GM18499 (cell line): ENCODE results near the gene ZNF70.

Experiments used
- ATAC-seq: cut with Tn5 transposase; IDR thresholded peaks from one replicate; pipeline ENCODE4 v1.9.1; 2021; ENCODE audit warnings: moderate number of reproducible peaks; ENCODE audit not compliant: insufficient read depth, unreplicated experiment

Gene ZNF70

DNA sequence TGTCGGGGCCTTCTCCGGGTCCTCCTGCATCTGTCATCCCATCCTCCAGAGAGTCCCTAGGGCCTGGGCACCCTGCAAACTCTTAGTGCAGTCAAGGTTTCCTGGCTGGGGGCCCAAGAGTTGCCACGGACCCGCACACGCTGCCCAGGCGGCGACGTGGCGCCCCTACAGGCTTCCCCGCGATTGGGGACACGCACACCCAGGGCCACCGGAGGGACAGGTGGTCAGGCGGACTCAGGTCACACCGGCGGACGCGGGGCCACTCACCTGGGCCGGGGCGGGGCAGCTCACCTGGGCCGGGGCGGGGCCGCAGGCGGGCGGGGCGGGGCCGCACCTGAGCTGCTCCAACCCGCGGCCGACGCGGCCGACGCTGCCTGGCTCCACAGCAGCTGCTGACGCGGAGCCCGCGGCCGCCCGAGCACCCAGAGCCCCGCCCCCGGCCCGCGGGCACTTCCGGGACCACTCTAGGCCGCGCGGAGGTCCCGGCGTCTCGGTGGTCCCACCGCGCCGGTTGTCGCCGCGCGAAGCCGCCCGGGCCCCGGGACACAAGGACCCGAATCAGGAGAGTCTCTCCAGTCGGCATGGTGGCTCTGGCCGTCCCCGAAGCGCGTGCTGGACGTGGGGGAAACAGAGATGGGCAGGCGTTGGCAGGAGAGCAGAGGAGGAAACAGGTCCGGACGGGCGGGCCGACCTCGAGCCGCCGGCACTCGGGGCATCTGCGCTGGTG, at the start of gene ZNF70:
Gene ZNF70, minus strand, starts transcription at position 399 of the 727 bp plus-strand sequence. CDS start 5,972 bp downstream, outside the sequence.
- no peak for ATAC-seq

DNA sequence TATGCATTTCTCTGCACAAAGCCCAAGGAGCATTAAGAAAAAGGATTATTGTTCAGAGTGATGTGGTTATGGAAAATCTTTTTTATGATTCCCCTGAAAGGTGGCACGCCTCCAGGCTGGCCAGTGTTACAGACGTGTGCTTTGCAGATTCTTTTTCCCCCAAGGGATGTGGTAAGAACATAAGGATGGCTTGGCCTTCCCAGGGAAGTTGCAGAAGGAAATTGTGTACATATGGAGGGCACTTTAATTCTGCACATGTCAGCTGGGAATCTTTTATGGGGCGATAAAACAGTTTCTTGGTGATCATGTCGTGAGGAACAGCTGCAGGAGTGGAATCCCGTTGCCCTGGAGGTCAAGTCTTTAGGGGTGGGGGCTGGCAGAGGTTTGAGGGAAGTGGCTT, 45.5 kb upstream of the ZNF70 start:
- no peak for ATAC-seq

DNA sequence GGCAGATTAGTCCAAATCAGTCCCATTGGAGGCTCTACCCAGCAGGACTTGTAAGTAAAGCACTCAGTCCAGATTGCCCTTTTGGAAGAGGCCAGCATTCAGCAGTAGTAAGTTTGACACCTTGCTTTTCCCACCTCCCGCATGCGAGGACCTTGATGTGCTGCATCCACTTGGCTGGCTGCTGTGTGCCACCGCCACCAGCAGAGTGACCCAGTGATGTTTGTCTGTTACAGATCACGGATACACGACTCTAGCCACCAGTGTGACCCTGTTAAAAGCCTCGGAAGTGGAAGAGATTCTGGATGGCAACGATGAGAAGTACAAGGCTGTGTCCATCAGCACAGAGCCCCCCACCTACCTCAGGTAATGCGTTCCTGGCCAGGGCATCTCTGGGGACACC, 42.4 kb upstream of the ZNF70 start:
- no peak for ATAC-seq

DNA sequence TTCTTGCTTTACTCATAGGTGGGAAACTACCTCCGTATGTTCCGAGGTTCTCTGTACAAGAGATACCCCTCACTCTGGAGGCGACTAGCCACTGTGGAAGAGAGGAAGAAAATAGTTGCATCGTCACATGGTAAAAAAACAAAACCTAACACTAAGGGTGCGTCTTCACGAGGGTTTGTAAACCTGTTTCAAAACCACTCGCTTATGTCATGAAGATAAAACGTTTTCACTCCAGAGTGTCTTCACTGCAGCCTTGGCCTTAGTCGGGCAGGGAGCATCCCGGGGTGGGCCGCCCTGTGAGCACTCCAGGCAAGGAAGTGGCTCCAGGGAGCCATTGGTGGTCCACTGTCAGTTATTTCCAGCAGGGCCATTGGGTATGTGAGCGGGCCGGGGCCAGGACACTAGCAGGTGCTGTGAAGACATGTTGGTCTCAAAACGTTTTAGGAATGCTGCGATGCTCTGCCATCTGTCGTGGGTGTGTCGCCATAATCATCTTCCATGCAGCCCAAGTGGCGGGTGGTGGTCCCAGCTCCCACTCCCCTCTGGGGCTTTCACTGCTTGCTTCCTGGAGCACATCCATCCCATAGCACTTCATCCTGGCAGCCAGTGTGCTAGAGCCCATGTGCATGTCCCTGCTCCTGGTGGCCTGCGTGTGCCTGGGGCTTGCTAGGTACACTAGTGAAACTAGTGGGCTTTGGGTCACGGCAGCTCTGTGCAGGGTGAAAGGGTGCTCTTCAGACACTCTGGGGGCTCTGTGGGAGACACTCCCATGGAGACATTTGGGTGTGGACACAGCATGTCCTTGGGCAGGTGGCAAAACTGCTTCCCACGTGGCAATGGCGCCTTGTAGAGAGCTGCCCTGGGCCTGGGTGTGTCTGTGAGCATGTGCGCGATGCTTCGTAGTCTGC, 41.1 kb upstream of the ZNF70 start:
- no peak for ATAC-seq

DNA sequence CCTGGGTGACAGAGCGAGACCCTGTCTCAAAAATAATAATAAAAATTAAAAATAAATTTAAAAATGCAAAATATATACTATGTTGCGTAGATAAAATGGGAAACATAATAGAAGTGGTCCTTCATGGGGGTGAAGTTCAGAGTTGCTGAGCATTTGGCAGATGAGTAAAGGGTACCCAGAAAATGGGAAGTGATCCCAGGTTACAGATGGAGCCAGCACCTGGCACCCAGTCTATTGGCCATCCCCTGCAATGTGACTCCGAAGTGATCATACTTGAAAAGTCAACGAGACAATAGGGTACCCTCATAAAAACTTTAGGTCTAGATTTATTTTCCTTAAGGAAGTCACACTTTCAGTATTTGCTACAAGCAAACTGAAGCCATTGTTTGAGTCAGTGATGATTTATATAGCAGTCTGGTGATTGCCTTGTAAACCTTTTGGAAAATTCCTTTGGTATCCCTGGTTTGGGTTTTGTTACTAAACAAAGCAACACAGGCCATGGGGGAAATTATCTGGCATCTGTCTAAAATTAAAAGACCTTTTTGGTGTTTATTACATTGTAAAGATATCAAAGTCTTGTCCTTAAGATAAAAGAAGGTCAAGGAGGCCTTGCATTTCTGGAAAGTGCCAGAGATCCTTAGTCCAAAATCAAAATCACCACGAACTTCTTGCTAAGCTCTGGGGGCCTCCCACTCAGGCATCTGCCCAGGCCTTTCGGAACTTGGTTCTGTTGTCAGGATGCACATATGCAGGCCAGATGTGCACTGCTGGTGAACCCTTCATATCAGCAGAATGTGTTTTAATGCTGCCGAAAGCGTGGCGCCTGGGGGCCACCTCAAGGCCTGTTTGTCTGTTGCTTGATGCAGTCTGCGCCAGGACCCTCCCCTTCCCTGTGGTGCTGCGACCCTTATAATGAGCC, 40.2 kb upstream of the ZNF70 start:
- no peak for ATAC-seq

DNA sequence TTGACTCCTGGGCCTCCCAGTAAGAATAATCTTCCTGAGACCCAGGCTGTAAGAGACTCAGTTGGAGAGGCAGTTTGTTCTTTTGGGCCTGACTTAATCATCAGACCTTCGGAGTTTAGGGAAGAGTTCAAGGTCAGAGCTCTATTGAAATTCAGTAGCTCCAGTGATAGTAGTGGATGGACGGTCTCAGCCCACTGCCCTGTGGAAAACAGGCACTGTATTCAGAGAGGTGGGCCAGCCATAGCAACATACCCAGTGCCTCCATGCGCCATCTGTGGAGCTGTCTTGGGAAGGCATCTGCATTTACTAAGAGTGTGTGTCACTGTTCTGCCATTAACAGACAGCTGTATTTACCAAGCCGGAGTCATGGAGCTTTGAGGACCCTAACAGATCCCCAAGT, 38.7 kb upstream of the ZNF70 start:
- no peak for ATAC-seq

DNA sequence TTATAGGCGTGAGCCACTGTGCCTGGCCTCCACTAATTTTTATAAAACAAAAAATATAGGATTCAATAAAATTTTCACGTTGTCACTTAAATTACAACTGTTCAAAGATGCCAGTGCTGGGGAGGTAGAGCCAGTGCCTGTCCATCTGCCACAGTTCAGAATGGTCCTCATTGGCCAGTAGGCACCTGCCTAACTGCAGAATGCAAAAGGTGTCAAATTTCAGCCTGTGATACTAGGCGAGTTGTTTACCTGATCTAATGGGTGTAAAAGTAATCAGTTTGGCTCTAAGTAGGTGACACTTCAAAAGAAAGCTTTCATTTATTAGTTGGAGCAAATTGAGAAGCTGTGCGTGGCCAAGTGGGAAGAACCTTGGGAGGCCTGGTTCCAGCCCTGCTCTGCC, 38.2 kb upstream of the ZNF70 start:
- no peak for ATAC-seq

DNA sequence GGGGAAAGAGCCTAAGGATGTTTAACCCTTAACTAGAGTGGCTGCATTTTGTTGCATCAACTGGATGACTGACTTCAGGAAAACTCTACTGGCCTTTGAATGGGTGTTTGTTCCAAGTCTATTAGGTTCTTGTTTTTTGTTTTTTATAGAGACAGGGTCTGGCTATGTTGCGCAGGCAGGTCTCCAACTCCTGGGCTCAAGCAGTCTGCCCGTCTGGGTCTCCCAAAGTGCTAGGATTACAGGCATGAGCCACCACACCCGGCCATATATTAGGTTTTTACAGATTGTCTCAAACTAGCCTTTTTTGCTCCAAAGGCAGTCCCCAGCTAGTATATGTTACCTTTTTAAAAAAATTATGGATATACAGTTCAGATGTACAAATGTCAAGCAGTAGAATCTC, 37.0 kb upstream of the ZNF70 start:
- ATAC-seq = no peak

DNA sequence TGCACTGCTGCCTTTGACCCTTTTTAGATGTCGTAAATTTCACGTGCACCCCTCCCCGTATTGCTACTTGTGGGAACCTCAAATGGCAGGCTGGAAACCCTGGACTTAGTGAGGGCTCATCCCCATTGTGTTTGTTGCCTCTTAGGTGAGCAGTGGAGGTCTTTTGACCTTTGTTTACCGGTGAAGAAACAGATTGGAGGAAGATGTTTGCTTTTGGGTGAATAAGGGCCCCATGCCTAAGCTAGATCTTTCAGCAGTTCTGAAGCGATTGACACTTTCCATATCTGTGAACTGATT, 36.6 kb upstream of the ZNF70 start:
- no peak for ATAC-seq

DNA sequence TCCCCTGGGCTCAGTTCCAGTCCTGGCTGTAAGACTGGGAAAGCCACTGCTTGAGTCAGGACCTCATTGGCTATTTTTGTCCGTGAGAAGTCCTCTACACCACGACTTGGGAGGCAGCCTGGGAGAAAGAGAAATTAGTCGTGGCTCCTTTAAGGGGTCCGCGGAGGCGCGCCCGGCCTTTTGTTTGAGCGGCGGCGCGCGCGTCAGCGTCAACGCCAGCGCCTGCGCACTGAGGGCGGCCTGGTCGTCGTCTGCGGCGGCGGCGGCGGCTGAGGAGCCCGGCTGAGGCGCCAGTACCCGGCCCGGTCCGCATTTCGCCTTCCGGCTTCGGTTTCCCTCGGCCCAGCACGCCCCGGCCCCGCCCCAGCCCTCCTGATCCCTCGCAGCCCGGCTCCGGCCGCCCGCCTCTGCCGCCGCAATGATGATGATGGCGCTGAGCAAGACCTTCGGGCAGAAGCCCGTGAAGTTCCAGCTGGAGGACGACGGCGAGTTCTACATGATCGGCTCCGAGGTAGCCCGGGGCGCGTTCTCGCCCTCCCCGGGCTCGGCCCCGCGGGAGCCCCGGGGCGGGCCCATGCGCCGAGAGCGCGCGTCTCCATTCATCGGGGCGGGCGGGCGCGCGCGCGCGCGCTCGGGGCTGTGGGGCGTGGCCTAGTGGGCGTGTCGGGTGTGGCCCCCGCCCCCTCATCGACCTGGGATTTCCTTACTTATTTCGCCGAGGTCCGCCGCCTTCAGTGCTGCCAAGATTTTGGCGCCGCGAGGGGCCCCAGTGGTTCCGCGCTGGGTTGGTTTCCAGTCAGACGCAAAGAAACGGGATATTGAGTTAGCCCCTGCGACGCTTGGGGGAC, 36.1 kb upstream of the ZNF70 start, which contains the start of gene SMARCB1:
Gene SMARCB1, plus strand, starts transcription at position 215 of the 848 bp plus-strand sequence. Its CDS starts 204 bp downstream, at position 419.
- ATAC-seq = no peak

DNA sequence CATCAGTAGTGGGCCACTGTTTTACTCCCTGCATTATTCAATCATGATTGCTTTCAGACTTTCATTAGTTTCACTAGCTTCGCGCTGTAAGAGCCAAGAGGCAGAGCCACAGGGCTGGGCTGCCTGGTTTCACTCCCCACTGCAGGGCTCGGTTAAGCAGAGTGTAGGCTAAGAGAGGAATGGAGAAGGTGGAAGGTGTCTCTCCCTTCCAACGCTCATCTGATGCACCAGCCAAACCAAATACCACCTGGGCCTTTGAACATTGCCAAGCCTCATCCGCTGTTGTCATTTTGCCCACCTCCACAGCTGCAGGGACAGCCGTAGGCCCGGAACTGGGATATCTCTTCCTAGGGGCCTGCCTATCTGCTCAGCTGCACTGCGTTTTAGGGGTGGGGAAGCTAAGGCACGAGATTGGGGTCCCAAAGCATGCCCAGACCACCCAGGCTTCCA, 35.4 kb upstream of the ZNF70 start:
- ATAC-seq = no peak

DNA sequence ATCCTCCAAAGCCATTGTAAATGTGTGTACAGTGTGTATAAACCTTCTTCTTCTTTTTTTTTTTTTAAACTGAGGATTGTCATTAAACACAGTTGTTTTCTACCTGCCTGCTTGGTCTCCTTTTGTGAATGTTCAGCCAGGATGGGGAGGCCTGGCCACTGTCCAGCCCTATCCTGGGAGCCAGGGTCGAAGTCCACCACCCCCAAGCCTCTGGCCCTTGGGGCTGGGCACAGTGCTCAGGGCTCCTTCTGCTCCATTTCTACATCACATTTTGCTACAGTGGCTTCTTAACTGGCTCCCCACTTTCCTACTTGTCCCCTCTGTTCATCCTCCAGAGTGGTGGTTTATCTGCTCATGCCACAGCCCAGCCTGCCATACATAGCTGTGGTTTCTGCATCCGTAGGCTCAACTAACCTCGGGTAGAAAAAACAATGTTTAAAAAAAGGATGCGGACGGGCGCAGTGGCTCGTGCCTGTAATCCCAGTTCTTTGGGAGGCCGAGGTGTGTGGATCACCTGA, 33.4 kb upstream of the ZNF70 start:
- ATAC-seq = no peak

DNA sequence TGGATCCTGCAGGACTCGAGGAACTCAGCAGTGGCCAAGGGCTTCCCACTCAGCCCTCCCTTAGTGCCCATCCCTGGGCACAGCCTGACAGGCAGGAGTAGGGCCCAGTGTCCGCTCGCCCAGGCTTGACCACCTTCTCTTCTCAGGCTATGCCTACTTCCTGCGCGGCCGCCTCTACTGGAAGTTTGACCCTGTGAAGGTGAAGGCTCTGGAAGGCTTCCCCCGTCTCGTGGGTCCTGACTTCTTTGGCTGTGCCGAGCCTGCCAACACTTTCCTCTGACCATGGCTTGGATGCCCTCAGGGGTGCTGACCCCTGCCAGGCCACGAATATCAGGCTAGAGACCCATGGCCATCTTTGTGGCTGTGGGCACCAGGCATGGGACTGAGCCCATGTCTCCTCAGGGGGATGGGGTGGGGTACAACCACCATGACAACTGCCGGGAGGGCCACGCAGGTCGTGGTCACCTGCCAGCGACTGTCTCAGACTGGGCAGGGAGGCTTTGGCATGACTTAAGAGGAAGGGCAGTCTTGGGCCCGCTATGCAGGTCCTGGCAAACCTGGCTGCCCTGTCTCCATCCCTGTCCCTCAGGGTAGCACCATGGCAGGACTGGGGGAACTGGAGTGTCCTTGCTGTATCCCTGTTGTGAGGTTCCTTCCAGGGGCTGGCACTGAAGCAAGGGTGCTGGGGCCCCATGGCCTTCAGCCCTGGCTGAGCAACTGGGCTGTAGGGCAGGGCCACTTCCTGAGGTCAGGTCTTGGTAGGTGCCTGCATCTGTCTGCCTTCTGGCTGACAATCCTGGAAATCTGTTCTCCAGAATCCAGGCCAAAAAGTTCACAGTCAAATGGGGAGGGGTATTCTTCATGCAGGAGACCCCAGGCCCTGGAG, 32.6 kb upstream of the ZNF70 start:
- no peak for ATAC-seq

DNA sequence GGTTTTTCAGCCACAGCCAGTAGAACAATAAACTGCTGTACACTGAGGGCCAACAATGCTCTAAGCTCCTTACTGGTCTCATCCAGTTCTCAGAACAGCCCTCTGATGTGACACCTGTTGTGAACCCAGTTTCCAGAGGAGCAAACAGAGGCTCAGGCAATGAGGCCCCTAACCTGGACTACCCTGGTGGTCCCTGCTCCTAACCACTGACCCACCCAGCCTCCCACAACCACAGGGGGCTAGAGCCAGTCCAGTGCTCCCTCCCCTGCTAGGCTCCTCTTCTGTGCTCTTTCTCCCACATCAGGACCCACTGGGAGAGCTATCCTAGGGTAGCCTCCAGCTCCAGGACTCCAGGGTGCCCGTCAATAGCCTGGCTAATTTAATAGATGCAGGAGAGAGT, 31.8 kb upstream of the ZNF70 start:
- no peak for ATAC-seq

DNA sequence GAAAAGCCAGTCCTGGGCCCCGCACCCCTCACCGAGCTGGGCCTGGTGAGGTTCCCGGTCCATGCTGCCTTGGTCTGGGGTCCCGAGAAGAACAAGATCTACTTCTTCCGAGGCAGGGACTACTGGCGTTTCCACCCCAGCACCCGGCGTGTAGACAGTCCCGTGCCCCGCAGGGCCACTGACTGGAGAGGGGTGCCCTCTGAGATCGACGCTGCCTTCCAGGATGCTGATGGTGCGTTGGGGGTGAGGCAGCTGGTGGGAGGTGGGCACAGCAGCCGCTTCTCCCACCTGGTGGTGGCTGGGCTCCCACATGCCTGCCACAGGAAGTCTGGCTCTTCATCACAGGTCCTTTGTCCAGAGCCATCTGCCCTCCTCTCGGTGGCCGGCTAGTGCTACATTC, 31.3 kb upstream of the ZNF70 start:
- no peak for ATAC-seq

DNA sequence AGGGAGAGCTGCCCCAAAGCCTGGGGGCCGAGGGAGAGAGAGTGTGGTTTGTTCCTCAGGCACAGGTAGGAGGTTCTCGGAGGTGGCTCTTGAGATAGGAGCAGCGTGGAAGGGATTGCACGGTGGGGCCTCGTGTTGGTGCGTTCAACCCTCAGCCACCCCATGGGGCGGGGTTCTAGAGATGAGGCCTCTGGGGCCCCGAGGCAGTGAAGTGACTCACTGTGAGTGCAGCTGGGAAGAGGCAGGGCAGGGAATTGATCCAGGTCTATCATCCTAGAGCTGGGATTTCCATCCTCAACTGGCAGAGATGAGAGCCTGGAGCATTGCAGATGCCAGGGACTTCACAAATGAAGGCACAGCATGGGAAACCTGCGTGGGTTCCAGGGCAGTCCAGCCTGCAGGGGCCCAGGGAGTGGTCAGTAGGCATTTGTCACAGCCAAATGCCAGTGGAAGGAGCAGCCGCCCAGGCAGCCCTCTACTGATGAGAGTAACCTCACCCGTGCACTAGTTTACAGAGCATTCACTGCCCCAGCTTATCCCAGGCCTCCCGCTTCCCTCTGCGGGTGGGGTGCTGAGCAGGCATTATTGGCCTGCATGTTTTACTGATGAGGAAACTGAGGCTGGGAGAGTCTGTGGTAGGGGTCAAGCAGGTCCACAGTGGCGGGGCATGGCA, 30.7 kb upstream of the ZNF70 start:
- ATAC-seq = no peak

DNA sequence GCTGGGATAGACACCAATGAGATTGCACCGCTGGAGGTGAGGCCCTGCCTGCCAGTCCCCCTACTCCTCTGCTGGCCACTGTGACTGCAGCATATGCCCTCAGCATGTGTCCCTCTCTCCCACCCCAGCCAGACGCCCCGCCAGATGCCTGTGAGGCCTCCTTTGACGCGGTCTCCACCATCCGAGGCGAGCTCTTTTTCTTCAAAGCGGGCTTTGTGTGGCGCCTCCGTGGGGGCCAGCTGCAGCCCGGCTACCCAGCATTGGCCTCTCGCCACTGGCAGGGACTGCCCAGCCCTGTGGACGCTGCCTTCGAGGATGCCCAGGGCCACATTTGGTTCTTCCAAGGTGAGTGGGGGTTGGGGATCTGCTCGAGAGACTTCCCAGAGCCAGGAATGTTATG, 30.2 kb upstream of the ZNF70 start:
- ATAC-seq = no peak

DNA sequence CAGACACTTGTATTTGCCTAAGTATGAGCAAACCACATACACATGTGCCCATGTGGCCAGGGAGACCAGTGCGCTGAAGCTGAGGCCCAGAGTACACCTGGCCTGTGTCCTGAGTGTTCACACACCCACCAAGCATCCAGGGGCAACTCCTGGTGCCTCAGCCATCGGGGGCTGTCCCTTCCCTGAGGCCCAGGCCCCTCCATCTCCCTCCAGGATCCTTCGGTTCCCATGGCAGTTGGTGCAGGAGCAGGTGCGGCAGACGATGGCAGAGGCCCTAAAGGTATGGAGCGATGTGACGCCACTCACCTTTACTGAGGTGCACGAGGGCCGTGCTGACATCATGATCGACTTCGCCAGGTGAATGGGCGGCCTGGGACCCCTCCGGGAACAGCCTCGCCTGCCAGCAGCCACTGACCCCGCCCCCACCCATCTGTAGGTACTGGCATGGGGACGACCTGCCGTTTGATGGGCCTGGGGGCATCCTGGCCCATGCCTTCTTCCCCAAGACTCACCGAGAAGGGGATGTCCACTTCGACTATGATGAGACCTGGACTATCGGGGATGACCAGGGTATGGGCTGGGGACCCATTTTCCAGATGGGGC, 29.3 kb upstream of the ZNF70 start:
- no peak for ATAC-seq
